ENCODE data around the gene MFAP3.
"Not testable (repeated sequence)": the region's sequence is repeated elsewhere in the genome, so short reads cannot be mapped to it uniquely, and the experiment has no call there.

Gene MFAP3

DNA sequence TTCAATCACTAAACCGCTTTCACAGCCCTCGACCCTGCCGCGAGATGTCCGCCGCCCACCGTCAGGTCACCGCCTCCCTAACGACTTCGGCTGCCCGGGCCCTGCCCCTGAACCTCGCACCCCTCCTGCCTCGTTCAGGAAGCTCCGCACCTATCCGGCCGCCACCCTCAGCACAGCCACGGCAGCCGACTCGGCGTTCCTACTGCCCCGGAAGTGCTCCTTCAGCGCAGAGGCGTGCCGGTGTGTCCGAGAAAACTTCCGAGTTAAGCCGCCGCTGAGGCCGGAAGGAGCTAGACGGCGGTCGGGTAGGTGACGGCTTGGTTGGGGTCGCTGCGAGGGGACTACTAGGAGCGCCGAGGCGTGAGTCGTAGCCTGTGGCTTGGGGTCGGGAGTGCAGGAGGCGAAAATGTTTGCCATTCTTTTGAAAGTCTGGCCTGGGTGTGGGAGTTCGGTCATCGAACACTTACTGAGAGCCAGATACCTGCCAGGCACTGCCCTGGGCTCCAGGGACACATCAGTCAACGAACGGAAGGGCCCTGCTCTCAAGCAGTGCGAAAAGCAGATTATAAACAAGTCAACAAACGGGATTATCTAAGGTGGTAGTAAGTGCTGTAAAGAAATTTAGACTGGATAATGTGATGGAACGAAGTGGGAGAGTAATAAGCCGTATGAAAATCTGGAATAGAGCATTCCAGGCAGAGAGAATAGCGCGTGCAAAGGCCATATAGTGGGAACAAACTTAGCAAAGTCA is at the start of gene MFAP3, which contains the start of gene FAM114A2:
TSS of gene MFAP3 (plus strand) at position 261 of the 751 bp plus-strand sequence. CDS start 10,756 bp downstream, outside the sequence.
TSS of gene FAM114A2 (minus strand) at position 204 of the 751 bp plus-strand sequence. CDS start 3,957 bp downstream, outside the sequence.
- peak; percentile 58 for DNase-seq

DNA sequence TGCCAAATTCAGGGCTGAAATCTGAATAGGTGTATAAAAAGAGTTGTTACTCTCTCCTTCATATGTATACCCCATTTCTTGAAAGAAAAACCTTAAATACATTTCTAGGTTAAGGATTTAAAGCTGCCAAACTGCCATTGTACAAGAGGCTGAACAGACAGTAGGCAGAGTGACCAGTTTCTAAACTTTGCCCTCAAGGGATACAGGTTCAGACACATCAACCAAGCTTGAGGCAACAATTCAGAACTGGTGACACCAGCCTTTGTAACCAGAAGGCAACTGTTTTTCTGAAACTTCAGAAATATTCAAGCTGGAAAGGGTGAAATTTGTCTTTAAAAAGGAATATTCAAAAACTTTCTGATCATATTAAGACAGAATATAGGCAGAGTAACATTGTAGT is 47.6 kb upstream of the MFAP3 start:
- DNase-seq: no peak

DNA sequence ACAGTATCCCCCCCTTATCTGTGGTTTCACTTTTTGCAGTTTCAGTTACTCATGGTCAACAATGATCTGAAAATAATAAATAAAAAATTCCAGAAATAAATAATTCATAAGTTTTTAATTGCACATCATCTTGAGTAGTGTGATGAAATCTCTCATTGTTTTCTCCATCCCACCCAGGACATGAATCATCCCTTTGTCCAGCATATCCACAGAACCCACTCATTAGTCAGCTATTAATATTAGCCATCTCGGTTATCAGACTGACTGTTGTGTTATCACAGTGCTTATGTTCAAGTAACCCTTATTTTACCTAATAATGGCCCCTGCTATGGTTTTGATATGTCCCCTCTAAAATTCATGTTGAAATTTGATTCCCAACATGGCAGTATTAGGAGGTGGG is 40.8 kb upstream of the MFAP3 start:
- no peak for DNase-seq

DNA sequence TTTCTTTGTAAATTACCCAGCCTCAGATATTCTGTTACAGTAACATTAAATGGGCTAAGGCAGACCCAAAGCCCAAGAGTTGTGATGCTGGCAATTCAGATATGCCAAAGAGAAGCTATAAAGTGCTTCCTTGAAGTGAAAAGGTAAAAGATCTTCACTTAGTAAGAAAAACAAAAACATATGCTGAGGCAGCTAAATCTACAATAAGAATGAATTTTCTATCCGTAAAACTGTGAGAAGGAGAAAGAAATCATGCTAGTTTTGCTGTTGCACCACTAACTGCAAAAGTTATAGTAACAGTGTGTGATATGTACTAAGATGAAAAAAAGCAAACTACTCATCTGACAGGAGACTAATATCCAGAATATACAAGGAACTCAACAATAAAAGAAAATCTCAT is 40.0 kb upstream of the MFAP3 start:
- no peak for DNase-seq

DNA sequence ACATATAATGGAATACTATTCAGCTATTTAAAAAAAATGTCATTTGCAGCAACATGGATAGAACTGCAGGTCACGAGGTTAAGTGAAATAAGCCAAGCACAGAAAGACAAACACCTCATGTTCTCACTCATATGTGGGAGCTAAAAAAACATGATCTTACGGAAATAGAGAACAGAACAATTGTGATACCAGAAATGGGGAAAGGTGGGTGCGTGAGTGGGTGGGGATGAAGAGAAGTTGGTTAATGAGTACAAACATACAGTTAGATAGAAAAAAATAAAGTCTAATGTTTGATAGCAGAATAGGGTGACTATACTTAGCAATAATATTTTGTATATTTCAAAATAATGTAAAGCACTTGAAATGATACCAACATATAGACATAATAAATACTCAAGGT is 38.8 kb upstream of the MFAP3 start:
- DNase-seq: no peak

DNA sequence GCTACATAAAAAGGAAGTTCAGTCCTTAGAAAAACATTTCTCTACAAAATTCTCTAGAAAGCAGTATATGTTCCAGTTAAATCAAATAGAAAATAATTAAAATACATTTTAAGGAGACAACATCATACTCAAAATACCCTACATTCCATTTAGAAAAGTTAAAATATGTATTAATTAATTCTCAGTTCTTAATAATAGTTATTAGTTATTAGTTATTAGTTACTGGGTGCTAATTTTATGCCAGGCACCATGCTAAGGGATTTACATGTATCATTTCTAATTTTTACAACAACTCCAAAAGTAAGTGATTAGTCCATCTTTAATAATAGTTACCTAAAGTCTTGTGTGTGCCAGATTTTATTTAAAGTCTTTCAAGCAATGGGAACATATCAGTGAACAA is 38.1 kb upstream of the MFAP3 start:
- no peak for DNase-seq

DNA sequence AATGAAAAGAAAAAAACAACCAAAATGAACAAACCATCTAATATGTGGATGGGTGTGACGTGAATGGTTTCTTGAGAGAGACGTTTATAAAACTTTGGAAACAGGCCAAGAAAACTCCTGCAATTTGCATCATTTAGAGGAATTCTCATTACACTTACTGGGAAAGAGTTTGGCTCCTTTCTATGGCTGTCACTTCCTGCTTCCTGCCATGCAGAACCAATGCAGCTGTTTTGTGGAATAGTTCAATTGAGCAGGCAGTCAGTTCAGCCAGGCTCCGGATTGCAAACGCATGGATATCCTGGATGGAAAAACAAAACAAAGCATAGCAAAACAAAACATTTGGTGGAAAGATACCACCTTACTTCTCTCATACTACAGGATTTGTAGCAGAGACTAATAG is 36.7 kb upstream of the MFAP3 start:
- DNase-seq: no peak

DNA sequence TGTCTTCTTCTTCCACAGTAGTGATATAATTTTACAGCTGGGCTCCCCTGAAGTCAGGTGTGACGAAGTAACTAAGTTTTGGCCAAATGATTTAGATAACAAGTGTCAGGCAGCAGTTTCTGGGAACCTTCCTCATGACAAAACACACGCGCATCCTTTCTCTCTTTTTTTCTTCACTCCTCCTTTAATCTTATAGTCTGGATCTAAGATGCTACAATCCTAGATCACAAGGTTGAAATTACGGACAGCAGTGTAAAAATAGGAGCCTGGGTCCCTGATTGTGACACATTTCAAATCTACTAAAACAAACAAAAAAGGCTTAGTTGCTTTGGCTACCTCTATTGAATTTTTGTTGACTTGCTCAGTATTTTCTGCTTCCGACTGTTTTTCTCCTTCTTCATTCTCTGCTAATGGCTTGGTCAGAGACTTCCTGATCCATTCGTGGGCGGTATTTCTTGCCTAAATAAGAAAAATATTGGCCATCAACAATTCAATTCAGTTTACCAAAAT is 36.2 kb upstream of the MFAP3 start:
- no peak for DNase-seq

DNA sequence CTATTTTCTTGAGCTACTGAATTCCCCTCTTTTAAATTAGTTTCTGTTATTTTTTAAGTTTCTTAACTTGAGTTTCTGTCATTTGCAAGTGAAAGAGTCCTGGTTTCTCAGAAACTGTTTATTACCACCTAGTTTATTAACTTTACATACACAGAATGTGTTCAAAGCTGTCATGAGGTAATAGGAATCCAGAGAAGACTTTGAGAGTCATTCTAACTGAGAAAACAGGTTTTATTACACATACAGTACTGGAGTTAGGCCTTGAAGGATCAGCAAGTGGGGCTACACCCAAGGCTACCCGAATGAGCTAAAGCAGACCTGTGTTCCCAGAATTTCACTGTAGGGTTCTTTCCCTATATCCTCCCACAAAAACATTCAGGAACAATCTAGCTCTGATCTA is 33.1 kb upstream of the MFAP3 start:
- no peak for DNase-seq

DNA sequence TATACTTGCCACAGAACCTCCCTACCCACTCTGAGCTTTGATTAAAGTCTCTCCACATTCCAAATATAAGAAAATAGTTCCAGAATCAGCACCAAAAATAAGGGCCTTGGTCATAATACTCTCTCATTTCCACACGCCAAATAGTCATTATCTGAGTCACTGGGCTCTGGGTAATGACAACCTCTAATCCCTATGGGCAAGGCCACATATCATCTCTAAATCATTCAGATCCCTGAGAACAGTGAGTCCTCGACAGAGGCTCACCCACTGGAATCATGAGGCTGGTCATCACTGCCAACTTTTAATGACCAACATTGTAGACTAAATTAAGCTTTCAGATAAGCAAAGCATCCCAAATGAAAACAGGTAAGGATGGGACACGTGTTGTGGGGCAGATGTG is 28.1 kb upstream of the MFAP3 start:
- DNase-seq: no peak

DNA sequence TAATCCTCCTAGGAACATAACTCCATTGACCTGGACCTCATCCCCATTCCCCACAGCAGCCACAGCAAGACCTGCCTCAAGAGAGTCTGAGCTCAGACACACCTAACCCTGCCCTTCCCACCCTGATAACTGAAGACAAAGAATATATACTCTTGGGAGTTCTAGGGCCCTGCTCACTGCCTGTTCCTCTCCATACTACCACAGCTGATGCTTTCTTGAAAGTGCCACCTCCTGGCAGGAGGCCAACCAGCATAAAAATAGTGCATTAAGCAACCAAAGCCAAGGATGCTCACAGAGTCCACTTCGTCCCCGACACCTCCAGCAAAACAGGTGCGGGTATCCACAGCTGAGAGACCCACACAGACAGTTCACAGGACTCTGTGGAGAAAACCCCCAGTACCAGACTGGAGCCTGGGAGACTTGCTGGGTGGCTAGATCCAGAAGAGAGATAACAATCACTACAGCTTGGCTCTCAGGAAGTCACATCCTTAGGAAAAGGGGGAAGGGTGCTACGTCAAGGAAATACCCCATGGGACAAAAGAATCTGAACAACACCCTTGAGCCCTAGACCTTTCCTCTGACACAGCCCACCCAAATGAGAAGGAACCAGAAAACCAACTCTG is 23.6 kb upstream of the MFAP3 start:
- DNase-seq: no peak

DNA sequence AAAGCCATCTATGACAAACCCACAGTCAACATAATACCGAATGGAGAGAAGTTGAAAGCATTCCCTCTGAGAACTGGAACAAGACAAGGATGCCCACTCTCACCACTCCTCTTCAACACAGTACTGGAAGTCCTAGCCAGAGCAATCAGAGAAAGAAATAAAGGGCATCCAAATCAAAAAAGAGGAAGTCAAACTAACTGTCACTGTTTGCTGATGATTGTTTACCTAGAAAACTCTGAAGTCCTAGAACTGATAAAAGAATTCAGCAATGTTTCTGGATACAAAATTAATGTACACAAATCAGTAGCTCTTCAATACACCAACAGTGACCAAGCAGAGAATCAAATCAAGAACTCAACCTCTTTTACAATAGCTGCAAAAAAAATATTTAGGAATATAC is 19.8 kb upstream of the MFAP3 start:
- not testable (repeated sequence) for DNase-seq

DNA sequence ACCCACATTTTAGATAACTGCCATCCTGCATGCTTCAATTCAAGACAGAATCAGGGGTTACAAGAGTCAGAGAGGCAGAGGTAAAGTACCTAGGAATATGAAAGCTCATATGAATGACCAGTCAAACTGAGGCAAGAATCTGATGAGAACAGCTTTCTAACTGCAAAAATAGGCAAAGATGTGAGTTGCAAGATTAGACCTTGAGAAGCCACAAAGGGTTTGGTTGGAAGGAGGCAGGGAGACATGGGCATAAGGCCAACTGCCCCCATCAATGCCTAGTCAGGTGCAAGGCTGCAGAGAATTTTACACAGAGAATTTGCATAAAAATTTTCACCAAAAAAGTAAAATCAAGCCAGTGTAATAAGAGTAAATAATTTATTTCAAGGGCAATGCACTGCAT is 12.8 kb upstream of the MFAP3 start:
- no peak for DNase-seq

DNA sequence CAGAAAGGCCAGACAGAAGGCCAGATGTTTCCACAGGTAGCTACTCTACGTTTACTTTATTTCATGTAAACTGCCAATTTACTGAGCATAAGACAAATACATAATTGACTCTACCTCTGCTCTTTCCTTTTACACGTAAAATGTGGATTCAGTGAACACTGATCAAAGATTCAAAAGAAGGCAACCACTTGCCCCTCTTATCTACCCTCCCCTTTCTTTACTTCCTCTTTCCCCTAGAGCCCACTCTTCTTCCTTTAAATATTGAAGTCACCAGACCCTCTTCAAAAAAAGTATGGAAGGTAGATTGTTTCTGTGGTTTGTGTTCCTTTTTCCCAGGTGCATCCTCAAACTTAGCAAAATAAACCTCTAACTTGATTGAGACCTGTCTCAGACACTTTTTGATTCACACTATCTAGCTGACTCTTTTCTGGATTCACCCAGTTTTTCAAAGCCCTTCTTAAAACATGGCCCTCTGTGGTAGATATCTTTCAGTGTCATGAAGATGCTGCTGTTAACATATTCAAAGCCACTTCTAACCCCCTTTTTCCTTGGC is 6.8 kb upstream of the MFAP3 start:
- DNase-seq: no peak

DNA sequence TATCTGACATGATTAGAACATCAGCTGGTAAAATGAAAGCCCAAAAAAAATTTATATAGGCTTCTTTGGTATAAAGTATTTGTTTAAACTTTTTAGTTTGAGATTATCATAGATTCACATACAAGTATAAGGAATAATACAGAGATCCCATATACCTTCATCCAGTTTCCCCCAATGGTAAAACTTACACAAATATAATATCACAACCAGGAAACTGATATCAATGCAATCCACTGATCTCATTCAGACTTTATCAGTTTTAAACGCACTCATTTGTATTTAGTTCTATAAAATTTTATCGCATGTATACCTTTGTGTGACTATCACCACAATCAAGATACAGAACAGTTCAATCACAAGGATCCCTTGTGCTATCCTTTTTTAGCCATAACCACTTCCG is 3.8 kb upstream of the MFAP3 start:
- no peak for DNase-seq

DNA sequence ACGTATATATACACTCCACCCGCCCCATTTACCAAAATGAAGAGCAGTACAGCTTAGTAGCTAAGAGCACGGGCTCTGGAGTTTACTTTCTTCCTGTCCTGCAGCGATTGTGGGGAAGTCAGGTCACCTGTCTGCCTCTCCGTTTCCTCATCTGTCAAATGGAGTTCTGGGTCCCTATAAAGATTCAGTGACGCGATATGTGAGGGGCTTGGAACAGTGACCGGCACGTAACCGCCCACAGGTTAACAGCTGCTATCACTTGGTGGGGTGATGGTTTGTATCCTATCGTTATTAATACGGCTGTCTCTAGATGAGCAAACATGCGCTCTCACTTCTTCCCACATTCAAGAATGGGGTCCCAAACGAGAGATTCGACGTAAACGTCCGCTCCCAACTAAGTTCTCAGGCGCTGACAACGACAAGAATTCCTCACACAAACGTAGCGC is 483 bp upstream of the MFAP3 start:
- DNase-seq: no peak

DNA sequence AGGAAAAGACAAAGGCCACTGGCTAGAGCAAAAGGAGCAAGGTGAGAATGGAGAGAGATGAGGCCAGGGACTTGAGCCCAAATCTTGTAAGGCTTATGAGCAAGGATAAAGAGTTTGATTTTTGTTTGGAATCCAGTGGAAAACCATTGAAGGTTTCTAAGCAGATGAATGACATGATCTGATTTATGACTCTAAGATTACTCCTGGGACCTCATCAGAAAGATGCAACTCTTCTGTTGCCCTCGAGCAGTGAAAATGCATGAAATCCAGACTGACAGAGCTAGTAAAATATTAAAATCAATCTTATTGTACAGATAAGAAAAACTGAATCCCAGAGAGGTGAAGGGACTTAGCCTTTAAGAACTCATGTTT is 677 bp downstream of the MFAP3 start:
- DNase-seq: no peak

DNA sequence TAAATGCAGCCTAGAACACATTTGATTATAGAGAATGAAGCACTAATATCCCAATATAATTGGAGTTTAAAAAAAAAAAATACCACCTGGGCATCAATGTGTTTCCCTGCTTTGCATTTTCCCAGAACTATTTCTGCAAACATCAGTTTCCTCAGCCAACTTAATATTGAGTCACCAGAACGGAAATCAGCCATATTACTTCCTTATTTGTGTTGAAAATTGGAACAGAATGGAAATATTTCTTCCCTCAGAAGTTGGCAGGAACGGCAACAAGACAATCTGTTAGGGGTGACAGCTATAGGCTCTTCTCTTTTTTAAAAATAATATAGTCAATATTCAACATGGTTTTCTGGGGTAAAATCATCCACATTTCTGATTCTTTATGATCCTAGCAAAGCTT is 4.0 kb downstream of the MFAP3 start:
- no peak for DNase-seq

DNA sequence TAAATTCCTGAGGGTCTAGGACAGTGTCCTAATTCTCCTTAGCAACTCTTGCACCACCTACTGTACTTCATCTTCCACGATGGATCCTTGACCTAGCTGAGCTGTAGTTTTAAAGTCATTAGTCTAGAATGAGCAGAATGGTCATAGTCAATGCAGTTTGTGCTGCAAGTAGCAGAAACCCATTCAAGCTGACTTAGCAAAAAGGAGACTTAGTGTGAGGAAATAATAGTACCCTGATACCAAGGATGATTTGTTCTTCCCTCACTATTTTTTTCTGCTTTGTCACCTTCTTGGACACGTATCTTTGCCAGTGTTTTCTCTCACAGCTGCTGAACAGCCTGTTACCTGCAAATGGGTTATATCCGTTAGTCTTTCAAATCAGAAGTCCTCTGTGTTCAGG is 5.3 kb downstream of the MFAP3 start:
- DNase-seq: no peak

DNA sequence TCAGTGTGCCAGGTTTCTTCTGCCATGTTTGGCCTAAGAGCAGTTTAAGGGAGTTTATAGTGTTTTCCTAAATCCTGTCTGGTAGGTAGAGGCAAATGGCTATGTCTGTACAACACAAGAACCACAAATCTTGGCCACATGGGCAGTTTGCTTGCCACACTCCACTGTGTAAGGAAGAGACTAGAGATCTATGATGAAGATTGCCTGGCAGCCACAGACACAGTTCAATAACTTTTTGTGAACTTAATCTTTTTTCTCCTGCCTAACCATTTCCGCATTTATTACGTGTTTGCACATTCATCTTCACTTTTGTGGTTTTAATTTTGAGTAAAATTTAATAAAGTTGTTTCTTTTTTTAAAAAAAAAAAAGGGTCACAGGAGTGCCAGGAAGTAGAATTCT is 5.8 kb downstream of the MFAP3 start:
- no peak for DNase-seq

DNA sequence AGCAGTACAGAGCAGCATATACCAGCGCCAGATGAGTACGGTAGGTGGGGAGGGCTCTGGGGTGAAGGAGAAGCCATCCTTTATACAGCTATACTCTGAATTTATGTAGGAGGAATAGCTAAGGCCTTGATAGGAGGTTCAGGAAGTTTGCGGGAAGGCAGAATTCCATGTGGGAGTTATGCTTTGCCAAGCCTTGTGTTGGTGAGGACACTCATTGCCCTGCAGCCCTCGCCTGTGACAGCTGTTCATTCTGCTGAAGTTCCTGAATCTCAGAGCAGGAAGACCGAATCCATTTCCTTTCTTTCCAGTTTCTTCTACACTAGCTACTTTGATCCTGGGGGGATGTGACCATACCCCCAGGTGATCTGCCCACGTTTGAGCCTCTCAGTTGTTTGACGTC is 7.7 kb downstream of the MFAP3 start:
- DNase-seq: no peak

DNA sequence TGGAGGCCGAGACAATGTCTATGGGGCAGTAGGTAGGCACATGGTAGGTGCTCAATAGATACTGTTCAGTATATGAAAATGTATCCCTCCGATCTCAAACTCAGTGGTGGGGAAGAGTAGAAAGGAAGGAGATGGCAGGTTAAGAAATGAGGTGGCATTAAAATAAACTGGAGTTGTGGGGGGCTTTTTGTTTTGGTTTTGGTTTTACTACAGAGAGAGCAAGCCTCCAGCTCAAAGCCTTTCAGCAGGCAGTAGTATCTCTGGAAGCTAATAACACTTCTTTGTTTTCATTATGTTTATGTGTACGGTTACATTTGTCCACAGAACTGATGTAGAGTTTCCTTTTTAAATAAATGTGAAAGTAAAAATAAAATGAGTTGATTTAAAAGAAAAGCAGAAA is 8.6 kb downstream of the MFAP3 start:
- DNase-seq: no peak

DNA sequence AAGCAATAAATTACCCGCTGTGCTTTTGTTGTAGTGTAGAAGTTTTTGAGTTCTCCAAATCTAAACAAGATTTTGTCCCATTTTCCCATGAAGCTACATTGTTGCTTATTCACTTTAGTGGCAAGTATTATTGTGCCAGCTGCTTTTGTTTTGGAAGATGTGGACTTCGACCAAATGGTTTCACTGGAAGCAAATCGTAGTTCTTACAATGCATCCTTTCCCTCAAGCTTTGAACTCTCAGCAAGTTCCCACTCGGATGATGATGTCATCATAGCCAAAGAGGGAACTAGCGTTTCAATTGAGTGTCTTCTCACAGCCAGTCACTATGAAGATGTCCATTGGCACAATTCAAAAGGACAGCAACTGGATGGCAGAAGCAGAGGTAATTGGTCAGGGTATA is 10.9 kb downstream of the MFAP3 start:
- DNase-seq: no peak

DNA sequence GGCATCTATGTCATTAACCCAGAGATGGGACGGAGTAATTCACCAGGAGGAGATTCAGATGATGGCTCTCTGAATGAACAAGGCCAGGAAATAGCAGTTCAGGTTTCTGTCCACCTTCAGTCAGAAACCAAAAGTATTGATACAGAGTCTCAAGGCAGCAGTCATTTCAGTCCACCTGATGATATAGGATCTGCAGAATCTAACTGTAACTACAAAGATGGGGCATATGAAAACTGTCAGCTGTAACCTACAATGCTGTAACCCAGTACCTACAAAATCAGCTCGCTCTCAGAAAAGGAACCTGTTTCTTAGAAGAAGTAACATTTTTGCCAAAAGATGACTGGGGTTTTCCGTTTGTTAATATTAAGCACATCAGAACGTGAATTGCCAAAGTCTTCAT is 14.7 kb downstream of the MFAP3 start:
- DNase-seq: no peak
